HG02642 (cell line): Measurements from ENCODE around the gene FGF22.
A peak's percentile ranks its signal among the peaks of the same experiment; 100 is the strongest.
"Not testable (repeated sequence)": the region's sequence is repeated elsewhere in the genome, so short reads cannot be mapped to it uniquely, and the experiment has no call there.

Experiments
- ATAC-seq: cut with Tn5 transposase; IDR thresholded peaks from one replicate; pipeline ENCODE4 v1.9.1; 2021; ENCODE audit warnings: mild to moderate bottlenecking; ENCODE audit not compliant: unreplicated experiment, poor library complexity

Gene FGF22

GRCh38 chr19:656751-657559 is 17.3 kb downstream of the FGF22 start:
- no peak for ATAC-seq

DNA sequence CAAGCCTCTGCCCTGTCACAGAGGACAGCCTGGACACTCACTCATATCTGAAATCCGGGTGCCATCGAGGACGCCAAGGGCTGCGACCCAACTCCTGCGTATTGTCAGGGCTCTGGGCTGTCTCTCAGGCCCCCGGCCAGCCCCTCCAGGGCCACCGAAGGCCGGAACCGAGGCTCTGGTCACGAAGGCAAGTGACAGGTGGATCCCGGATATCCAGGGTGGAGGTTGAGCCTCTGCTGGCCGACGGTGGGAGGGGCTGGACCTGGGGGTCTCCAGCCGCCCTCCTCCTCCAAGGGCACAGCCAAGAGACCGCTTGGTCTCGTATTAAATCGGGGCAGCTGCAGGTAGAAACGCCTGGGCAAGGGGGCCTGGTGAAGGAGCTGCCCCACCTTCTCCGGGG is 17.9 kb downstream of the FGF22 start:
- no peak for ATAC-seq

DNA sequence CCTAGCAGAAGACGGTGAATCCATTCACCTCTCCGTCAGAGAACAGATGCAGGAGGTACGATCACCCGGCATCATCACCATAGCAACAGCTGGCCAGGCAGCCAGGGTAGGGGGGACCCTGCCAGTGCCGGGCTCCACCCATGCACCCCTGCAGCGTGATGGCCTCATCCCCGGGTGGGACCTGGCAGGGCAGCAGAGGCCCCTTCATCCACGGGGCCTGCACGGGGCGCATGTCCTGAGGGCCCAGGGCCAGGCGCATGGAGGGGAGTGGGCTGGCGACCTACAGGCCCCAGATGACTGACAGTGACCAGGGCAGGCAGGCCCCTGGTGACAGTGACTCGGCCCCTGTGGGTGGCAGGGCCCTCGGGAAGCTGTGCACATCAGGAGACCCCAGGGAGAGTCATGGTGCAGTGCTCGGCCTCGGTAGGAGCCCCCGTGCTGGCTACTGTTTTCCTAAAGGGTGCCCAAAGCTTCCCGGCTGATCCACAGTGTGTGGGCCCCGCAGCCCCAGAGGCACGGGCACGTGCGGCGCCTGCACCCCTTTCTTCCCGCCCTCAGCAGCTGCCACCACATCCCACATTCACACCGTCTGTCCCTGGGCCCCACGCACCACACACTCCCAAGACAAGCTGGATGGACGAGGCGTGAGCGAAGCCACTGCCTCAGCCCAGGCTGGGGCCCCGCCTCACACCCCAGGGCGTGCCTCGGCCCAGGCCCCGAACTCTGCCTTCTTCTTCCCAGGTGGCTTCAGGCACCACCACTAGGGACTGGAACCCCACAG is 18.6 kb downstream of the FGF22 start:
- ATAC-seq: no peak

DNA sequence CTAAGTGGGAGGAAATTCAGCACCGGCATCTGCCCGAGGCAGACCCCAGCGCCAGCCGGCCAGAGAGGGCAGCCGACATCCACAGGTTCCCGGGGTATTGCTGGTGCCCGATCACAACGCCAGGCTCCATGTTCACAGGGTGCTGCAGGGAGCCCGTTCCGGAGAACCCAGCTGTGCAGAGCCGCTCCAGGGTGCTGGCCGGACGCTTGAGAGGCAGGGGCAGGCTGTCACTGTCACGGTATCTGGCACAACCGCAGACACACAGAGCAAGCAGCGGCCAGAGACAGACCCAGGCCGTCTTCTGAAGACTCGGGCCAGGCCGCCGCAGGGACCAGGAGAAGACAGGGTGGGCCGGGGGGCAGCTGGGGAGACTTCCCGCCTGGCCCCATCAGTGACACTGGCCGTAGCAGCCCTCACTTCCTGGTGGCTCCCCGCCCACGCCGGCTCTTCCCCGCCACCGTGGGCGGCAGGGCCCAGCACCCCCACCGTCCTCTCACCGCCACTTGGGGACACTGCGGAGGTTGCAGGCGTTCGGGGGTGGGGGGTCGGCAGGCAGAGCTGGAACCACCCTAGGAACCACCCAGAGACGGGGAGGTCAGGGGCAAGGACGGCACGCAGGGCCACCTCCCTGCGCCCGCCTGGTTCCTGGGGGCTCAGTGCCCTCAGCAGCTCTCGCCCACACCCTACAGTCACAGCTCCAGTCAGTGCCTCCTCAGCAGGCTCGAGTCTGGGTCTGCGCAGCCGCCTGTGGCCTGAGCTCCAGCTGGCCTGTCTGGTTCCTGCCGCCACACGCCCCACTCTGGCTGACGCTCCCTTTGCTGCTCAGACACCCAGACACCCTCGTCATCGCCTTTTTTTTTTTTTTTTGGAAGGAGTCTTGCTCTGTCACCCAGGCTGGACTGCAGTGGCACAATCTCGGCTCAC is 19.5 kb downstream of the FGF22 start:
- no peak for ATAC-seq

- ATAC-seq: no peak
Measured at GRCh38 chr19:660793-661426, 21.2 kb downstream of the FGF22 start.

GRCh38 chr19:661427-662196 is 21.9 kb downstream of the FGF22 start:
- ATAC-seq: peak; percentile 25

DNA sequence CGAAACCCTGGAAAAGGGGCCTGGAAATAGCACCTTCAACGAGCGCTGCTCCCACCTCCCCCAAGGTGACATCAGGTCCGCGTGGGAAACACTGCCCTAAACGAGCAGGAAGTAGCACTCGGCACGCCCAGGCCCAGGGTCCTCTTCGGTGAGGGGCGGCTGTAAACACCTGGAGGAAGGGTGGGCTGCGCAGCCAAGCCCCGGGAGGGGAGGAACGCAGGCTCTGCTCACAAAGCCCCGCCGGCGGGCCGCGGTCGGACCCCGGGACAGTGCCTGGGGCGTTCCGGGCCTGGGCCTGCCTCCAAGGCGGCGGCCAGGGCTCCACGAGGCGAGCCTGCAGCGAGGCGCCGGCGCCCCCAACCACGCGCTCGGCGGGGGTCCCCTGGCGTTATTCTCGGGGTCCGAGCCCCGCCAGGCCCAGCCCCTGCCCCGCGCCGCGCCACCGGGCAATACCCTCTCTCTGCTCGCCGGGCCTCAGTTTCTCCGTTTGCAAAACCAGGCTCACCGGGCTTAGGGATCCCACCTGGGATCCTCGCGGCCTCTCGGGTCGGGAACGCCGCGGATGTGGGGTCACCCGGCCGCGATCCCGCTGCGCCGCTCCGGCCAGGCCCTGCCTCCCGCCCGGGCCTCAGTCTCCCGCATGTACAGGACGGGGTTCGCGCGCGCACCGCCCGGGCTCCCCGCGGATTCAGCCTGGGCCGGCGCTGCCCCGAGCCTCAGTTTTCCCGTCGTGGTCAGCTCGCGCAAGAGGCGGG is 22.7 kb downstream of the FGF22 start:
- peak; percentile 15 for ATAC-seq

DNA sequence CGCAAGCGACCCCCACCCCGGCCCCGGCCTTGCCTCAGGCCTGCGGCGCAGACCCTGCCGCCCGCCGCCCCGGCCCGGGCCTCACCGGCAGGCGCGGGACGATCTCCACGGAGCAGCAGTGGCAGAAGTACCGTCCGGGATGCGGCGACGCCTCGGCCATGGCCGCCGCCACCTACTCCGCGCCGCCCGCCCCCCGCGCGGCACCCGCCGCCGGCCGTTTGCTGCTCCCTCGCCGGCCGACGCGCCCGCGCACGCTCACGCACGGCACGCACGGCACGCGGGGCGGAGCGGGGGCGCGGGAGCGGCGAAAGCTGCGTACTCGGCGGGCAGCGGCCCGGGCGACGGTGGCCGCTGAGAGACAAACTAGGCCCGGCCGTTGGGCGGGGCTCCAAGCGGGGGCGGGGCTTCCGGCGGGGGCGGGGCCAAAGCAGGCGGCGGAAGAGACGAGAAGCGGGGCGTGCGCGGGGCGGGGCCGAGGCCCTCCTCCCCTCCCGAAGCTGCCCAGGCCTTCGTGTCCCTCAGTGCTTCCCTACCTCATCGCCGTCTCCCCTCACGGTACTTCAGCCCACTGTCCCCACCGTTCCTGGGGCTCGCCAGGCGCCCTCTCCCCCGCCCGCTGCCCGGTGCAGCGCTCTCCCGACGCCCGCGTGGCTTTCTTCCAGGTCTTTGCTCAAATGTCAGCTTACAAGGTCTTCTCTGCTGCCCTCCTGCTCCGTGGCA is 23.4 kb downstream of the FGF22 start, which contains the start of gene RNF126:
RNF126 (minus strand) TSS at position 253 of the 720 bp plus-strand sequence; CDS start at position 160, 93 bp downstream.
- ATAC-seq: peak; percentile 70

- ATAC-seq: no peak
Measured at GRCh38 chr19:663682-664117, 24.0 kb downstream of the FGF22 start.

DNA sequence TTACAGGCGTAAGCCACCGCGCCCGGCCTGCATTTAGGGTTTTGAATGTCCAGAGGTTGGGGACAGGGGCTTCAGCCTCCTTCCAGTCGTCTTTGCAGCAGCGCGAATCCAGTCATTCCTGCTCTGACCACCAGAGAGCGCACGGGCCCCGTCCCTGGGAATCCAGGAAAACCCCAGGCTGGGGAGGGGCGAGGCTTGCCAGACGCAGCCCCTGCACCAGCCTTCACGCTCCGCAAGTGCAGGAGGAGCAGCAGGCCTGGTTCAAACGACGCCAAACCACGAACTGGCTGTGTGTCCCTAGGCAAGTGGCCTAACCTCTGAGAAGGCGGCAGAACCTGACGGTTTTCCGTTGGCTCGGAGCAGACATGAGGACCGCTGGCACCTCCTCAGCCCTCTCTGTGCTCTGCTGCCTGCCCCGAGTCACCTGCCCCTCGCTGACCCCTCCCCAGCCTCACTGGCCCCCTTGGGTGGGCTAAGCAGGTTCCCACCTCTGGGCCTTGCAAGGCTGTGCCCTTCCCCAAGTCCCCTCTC is 25.3 kb downstream of the FGF22 start:
- ATAC-seq: no peak

GRCh38 chr19:666985-667573 is 27.4 kb downstream of the FGF22 start:
- ATAC-seq: not testable (repeated sequence)

- not testable (repeated sequence) for ATAC-seq
Measured at GRCh38 chr19:668675-669434, 29.2 kb downstream of the FGF22 start.

DNA sequence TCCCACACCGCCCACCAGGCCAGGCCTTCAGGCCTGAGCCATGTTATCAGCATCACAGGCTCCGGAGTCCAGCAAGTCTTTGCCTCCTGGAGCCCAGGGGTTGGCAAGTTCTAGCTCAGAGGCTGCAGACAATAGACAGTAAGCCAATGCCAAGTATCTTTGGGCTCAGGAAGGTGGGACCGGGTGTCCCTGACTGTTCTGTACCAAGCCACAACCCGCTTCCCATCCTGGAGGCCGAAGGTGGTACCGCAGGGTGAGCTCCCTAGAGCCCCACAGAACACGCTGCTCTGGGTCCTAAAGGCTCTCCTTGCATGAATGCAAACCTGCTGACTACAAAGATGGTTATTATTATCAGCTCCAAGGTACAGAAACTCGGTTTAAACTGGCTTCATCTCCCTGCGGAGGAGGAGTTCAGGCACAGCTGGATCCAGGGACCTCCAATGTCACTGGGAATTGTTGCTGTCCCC is 31.0 kb downstream of the FGF22 start:
- ATAC-seq: no peak

GRCh38 chr19:674282-675151 is 34.8 kb downstream of the FGF22 start:
- ATAC-seq: no peak

- ATAC-seq: no peak
Measured at GRCh38 chr19:676007-676338, 36.3 kb downstream of the FGF22 start.
